HG03064 (cell line): Measurements from ENCODE around the gene ZIC1.

Source experiments
- ATAC-seq: cut with Tn5 transposase; IDR thresholded peaks from one replicate; pipeline ENCODE4 v1.9.1; 2021; ENCODE audit warnings: low read depth; ENCODE audit not compliant: unreplicated experiment

Gene ZIC1

GRCh38 chr3:147407498-147408187 is 1.5 kb upstream of the ZIC1 start:
- ATAC-seq, result no peak

GRCh38 chr3:147408188-147409100 is 721 bp upstream of the ZIC1 start:
- ATAC-seq, result no peak

GRCh38 chr3:147410116-147410525 is 956 bp downstream of the ZIC1 start:
- ATAC-seq, result no peak

- no peak for ATAC-seq
These were observed 1.5 kb downstream of the ZIC1 start for GRCh38 chr3:147410526-147411237.

- no peak for ATAC-seq
These were observed 2.2 kb downstream of the ZIC1 start for GRCh38 chr3:147411238-147411814.

GRCh38 chr3:147411815-147412241 is 2.7 kb downstream of the ZIC1 start:
- no peak for ATAC-seq

- no peak for ATAC-seq
These were observed 3.2 kb downstream of the ZIC1 start for GRCh38 chr3:147412261-147412916.

GRCh38 chr3:147412917-147413685 is 3.9 kb downstream of the ZIC1 start:
- no peak for ATAC-seq

- ATAC-seq, result no peak
These were observed 4.7 kb downstream of the ZIC1 start for GRCh38 chr3:147413686-147414389.

GRCh38 chr3:147414390-147415138 is 5.4 kb downstream of the ZIC1 start:
- ATAC-seq, result no peak

GRCh38 chr3:147415286-147415685 is 6.1 kb downstream of the ZIC1 start:
- no peak for ATAC-seq

GRCh38 chr3:147415874-147416273 is 6.7 kb downstream of the ZIC1 start:
- ATAC-seq, result no peak

GRCh38 chr3:147416931-147417330 is 7.8 kb downstream of the ZIC1 start:
- ATAC-seq, result no peak

- no peak for ATAC-seq
These were observed 8.6 kb downstream of the ZIC1 start for GRCh38 chr3:147417551-147418295.

GRCh38 chr3:147418371-147418781 is 9.2 kb downstream of the ZIC1 start:
- ATAC-seq, result no peak

- ATAC-seq, result no peak
These were observed 9.9 kb downstream of the ZIC1 start for GRCh38 chr3:147418808-147419701.
